Chondrocyte (in vitro differentiated cells): Measurements from ENCODE around the gene KCNN2. TPM values are rescaled to one million over a fixed set of nuclear protein-coding genes. Genes with fewer than 3 reads are reported as not detected.

Source experiments
- DNase-seq: peaks from one replicate; pipeline ENCODE4 v3.0.0; 2021; ENCODE audit warnings: mixed read lengths, low spot score
- H3K27ac Mint-ChIP-seq: one replicate; pipeline ENCODE4 v1.8.0; 2021; ENCODE audit warnings: mild to moderate bottlenecking, moderate library complexity, mixed read lengths; ENCODE audit not compliant: unreplicated experiment
- H3K27me3 Mint-ChIP-seq: 2 replicates; pipeline ENCODE4 v1.8.0; 2021; ENCODE audit warnings: low read depth, mixed read lengths
- H3K36me3 Mint-ChIP-seq: 2 replicates; pipeline ENCODE4 v1.8.0; 2021; ENCODE audit warnings: low read depth, mixed read lengths
- H3K4me1 Mint-ChIP-seq: 2 replicates; pipeline ENCODE4 v1.8.0; 2021; ENCODE audit warnings: low read depth, mild to moderate bottlenecking, mixed read lengths
- H3K4me3 Mint-ChIP-seq: one replicate; pipeline ENCODE4 v1.8.0; 2021; ENCODE audit warnings: mild to moderate bottlenecking, moderate library complexity, mixed read lengths; ENCODE audit not compliant: unreplicated experiment
- H3K9me3 Mint-ChIP-seq: 2 replicates; pipeline ENCODE4 v1.8.0; 2021; ENCODE audit warnings: low read depth, mixed read lengths
- CTCF ChIP-seq: fragments of 200-600 bp; sonication (generic); IDR thresholded peaks from 2 replicates; pipeline ENCODE4 v1.5.0; 2021; ENCODE audit warnings: antibody characterized with exemption, mild to moderate bottlenecking, moderate library complexity
- total RNA-seq: library from RNA; stranded (reverse); gene quantifications from 3 replicates; pipeline ENCODE4 v1.2.1, GENCODE V29; 2021

KCNN2 gene
- total RNA-seq, 1 donor from 2014 or later: not detected

GRCh38 chr5:114360816-114361723 is 800 bp upstream of the KCNN2 start:
- H3K27me3 Mint-ChIP-seq: peaks cover 71% of the 10 kb centered on the region
- TF ChIP-seq CTCF: peak; percentile 42
- peak overlapping the region; percentile 78 for H3K4me3 Mint-ChIP-seq
- no peaks in the 10 kb centered on the region for H3K9me3 Mint-ChIP-seq
- DNase-seq: no peak
- H3K36me3 Mint-ChIP-seq: peaks cover 2% of the 10 kb centered on the region
- H3K4me1 Mint-ChIP-seq: peaks cover 25% of the 10 kb centered on the region
- H3K27ac Mint-ChIP-seq: no peak overlapping the region

GRCh38 chr5:114362197-114362976 is 517 bp downstream of the KCNN2 start:
- DNase-seq: no peak
- H3K27ac Mint-ChIP-seq: no peak overlapping the region
- no peaks in the 10 kb centered on the region for H3K9me3 Mint-ChIP-seq
- TF ChIP-seq CTCF: no peak
- H3K4me1 Mint-ChIP-seq: peaks cover 25% of the 10 kb centered on the region
- peaks cover 64% of the 10 kb centered on the region for H3K27me3 Mint-ChIP-seq
- peak overlapping the region; percentile 78 for H3K4me3 Mint-ChIP-seq
- peaks cover 2% of the 10 kb centered on the region for H3K36me3 Mint-ChIP-seq

- Mint-ChIP-seq H3K36me3 (peaks cover 2% of the 10 kb centered on the region), H3K27ac (no peak overlapping the region), H3K27me3 (peaks cover 60% of the 10 kb centered on the region), H3K4me1 (peaks cover 25% of the 10 kb centered on the region), H3K9me3 (no peaks in the 10 kb centered on the region), H3K4me3 (peak overlapping the region; percentile 78)
- no peak for DNase-seq
- TF ChIP-seq CTCF: no peak
Measured at GRCh38 chr5:114362977-114363761, 1.3 kb downstream of the KCNN2 start.

- Mint-ChIP-seq H3K27ac (no peak overlapping the region), H3K36me3 (peaks cover 2% of the 10 kb centered on the region), H3K27me3 (peaks cover 55% of the 10 kb centered on the region), H3K9me3 (no peaks in the 10 kb centered on the region), H3K4me1 (peaks cover 25% of the 10 kb centered on the region), H3K4me3 (peak overlapping the region; percentile 17)
- TF ChIP-seq CTCF: no peak
- DNase-seq: no peak
Measured at GRCh38 chr5:114363837-114364236, 2.0 kb downstream of the KCNN2 start.

- DNase-seq: no peak
- no peak overlapping the region for H3K27ac Mint-ChIP-seq
- H3K36me3 Mint-ChIP-seq: no peaks in the 10 kb centered on the region
- TF ChIP-seq CTCF: no peak
- H3K27me3 Mint-ChIP-seq: peaks cover 47% of the 10 kb centered on the region
- H3K4me1 Mint-ChIP-seq: peaks cover 15% of the 10 kb centered on the region
- no peaks in the 10 kb centered on the region for H3K9me3 Mint-ChIP-seq
- H3K4me3 Mint-ChIP-seq: no peak overlapping the region
Measured at GRCh38 chr5:114367029-114367428, 5.2 kb downstream of the KCNN2 start.
